Activated naive CD4-positive, alpha-beta T cell (primary cell): ENCODE measurements around the gene NUP210L.

Source experiments
- DNase-seq, 4 experiments: peaks; one replicate each; lab custom pipeline; 2025; lab: John Stamatoyannopoulos, UW

Gene NUP210L

GRCh38 chr1:153963850-153964331 is 191.0 kb downstream of the NUP210L start:
- no peak for DNase-seq

- DNase-seq, result peak; percentile 77 to 88 (median 81)
Measured at GRCh38 chr1:153963030-153963849, 191.6 kb downstream of the NUP210L start, which contains the start of gene SLC39A1. Gene SLC39A1, minus strand, starts transcription at chr1:153963537. Its CDS starts 822 bp downstream, at chr1:153962715.

- DNase-seq, result no peak
Measured at GRCh38 chr1:153962088-153963029, 192.5 kb downstream of the NUP210L start.

- no peak for DNase-seq
Measured at GRCh38 chr1:153961421-153961820, 193.5 kb downstream of the NUP210L start.

- no peak for DNase-seq
Measured at GRCh38 chr1:153960206-153960605, 194.7 kb downstream of the NUP210L start.

GRCh38 chr1:153959454-153959853 is 195.4 kb downstream of the NUP210L start:
- DNase-seq, result no peak

GRCh38 chr1:153958961-153959260 is 196.0 kb downstream of the NUP210L start:
- no peak for DNase-seq

- peak; percentile 79 to 94 (median 88) for DNase-seq
Measured at GRCh38 chr1:153958111-153958960, 196.5 kb downstream of the NUP210L start, which contains the start of gene CRTC2. Gene CRTC2, minus strand, starts transcription at chr1:153958612. Its CDS starts 115 bp downstream, at chr1:153958497.

GRCh38 chr1:153957744-153958110 is 197.1 kb downstream of the NUP210L start:
- peak in 2 of 4 experiments; percentile 24 to 27 for DNase-seq

GRCh38 chr1:153956997-153957715 is 197.7 kb downstream of the NUP210L start:
- DNase-seq, result no peak

- DNase-seq, result no peak
Measured at GRCh38 chr1:153954826-153955225, 200.0 kb downstream of the NUP210L start.

GRCh38 chr1:153953859-153954365 is 201.0 kb downstream of the NUP210L start:
- DNase-seq, result no peak

GRCh38 chr1:153951801-153952200 is 203.1 kb downstream of the NUP210L start:
- no peak for DNase-seq

GRCh38 chr1:153951183-153951582 is 203.7 kb downstream of the NUP210L start:
- no peak for DNase-seq

GRCh38 chr1:153946622-153947241 is 208.1 kb downstream of the NUP210L start, which contains the start of gene DENND4B:
Gene DENND4B, minus strand, starts transcription at chr1:153946718. Its CDS starts 2,344 bp downstream, at chr1:153944374.
- DNase-seq, result peak; percentile 27 to 64 (median 44)

- DNase-seq, result peak in 3 of 4 experiments; percentile 20 to 61 (median 35)
Measured at GRCh38 chr1:153945795-153946621, 208.9 kb downstream of the NUP210L start.

- DNase-seq, result peak in 3 of 4 experiments; percentile 21 to 67 (median 61)
Measured at GRCh38 chr1:153945131-153945794, 209.6 kb downstream of the NUP210L start.

GRCh38 chr1:153944827-153945117 is 210.1 kb downstream of the NUP210L start:
- DNase-seq, result no peak
